SK-N-SH (cell line): ENCODE measurements around the gene TTC38. TPM values are rescaled to one million over a fixed set of nuclear protein-coding genes. Genes with fewer than 3 reads are reported as not detected.

Experiments
- CTCF ChIA-PET: fragments of 300-600, 350-600 bp; formaldehyde crosslinking; extraction: SDS; loops from one replicate; lab custom pipeline; 2021; lab: Yijun Ruan, JAX
- POLR2A ChIA-PET: fragments of 350-600 bp; sonication (Branson Sonifier 250); formaldehyde crosslinking; extraction: SDS; loops from one replicate; lab custom pipeline; 2020; ENCODE audit warnings: antibody characterized with exemption, inconsistent platforms; lab: Yijun Ruan, JAX
- DNase-seq: peaks from one replicate; pipeline ENCODE4 v3.0.0; 2012
- H2AFZ ChIP-seq: fragments of 200-600 bp; sonication (generic); 2 replicates; pipeline ENCODE4 v1.8.1; 2016; ENCODE audit warnings: antibody characterized with exemption, mild to moderate bottlenecking, low read depth
- H3F3A ChIP-seq: fragments of 200-600 bp; sonication (generic); replicated peaks from 2 replicates; pipeline ENCODE3; 2016; ENCODE audit warnings: antibody characterized with exemption, mild to moderate bottlenecking; ENCODE audit not compliant: insufficient read depth
- H3K27ac ChIP-seq, 2 experiments: fragments of 200-500 bp in 1 of 2; fragments of 200-600 bp in 1 of 2; sonication (Bioruptor generic) in 1 of 2; sonication (generic), shearing (Covaris generic) in 1 of 2; 2 replicates each; pipeline versions ENCODE4 v1.5.1 to v1.6.1; 2014 to 2016; ENCODE audit warnings: low read depth in 2 of 2, inconsistent platforms in 1 of 2, low read length in 1 of 2, mild to moderate bottlenecking in 1 of 2, mixed read lengths in 1 of 2
- H3K27me3 ChIP-seq: fragments of 200-600 bp; sonication (generic), shearing (Covaris generic); 2 replicates; pipeline ENCODE4 v1.6.1; 2016; ENCODE audit warnings: mixed run types; ENCODE audit not compliant: insufficient read depth
- H3K36me3 ChIP-seq, 2 experiments: fragments of 200-500 bp in 1 of 2; fragments of 200-600 bp in 1 of 2; sonication (Bioruptor generic) in 1 of 2; sonication (generic) in 1 of 2; replicated peaks in 1 of 2; 2 replicates each; pipeline versions ENCODE3 to v1.5.1; 2014 to 2016; ENCODE audit warnings: low read length in 1 of 2, mild to moderate bottlenecking in 1 of 2; ENCODE audit not compliant: insufficient read depth in 2 of 2, control insufficient read depth in 1 of 2
- H3K4me1 ChIP-seq, 2 experiments: fragments of 200-500 bp in 1 of 2; fragments of 200-600 bp in 1 of 2; sonication (Bioruptor generic) in 1 of 2; sonication (generic), shearing (Covaris generic) in 1 of 2; 2 replicates each; pipeline versions ENCODE4 v1.5.1 to v1.6.1; 2014 to 2016; ENCODE audit warnings: low read depth in 1 of 2, low read length in 1 of 2, mixed run types in 1 of 2; ENCODE audit not compliant: insufficient read depth in 2 of 2, control insufficient read depth in 1 of 2
- H3K4me2 ChIP-seq: fragments of 200-600 bp; sonication (generic), shearing (Covaris generic); 2 replicates; pipeline ENCODE4 v1.6.1; 2017; ENCODE audit warnings: mixed run types
- H3K4me3 ChIP-seq, 2 experiments: fragments of 200-500 bp in 1 of 2; fragments of 200-600 bp in 1 of 2; sonication (Bioruptor generic) in 1 of 2; sonication (generic), shearing (Covaris generic) in 1 of 2; 2 replicates each; pipeline versions ENCODE4 v1.5.1 to v1.8.1; 2014 to 2016; ENCODE audit warnings: low read depth in 2 of 2, inconsistent platforms in 1 of 2, low read length in 1 of 2, mild to moderate bottlenecking in 1 of 2, mixed read lengths in 1 of 2, moderate library complexity in 1 of 2
- H3K79me2 ChIP-seq: fragments of 200-600 bp; sonication (generic); 2 replicates; pipeline ENCODE4 v1.8.1; 2017; ENCODE audit warnings: mild to moderate bottlenecking; ENCODE audit not compliant: insufficient read depth
- H3K9ac ChIP-seq: fragments of 200-600 bp; sonication (generic); 2 replicates; pipeline ENCODE4 v1.6.1; 2017; ENCODE audit warnings: mixed run types
- H3K9me2 ChIP-seq: fragments of 200-600 bp; sonication (generic); 2 replicates; pipeline ENCODE4 v1.6.1; 2017; ENCODE audit warnings: mixed run types
- H3K9me3 ChIP-seq: fragments of 200-600 bp; sonication (generic); 2 replicates; pipeline ENCODE4 v1.6.1; 2017; ENCODE audit warnings: mixed run types, mild to moderate bottlenecking, moderate library complexity
- H4K20me1 ChIP-seq: fragments of 200-600 bp; sonication (generic); 2 replicates; pipeline ENCODE4 v1.6.1; 2017; ENCODE audit warnings: mild to moderate bottlenecking, mixed run types; ENCODE audit not compliant: insufficient read depth
- CHD2 ChIP-seq: fragments of 150-350 bp; IDR thresholded peaks from 2 replicates; pipeline ENCODE4 v1.6.1; 2018; ENCODE audit warnings: low read length; ENCODE audit not compliant: partially characterized antibody
- EP300 ChIP-seq, 2 experiments: IDR thresholded peaks; 2 replicates each; pipeline versions ENCODE4 v1.4.0 to v1.6.1; 2012; ENCODE audit warnings: borderline replicate concordance in 1 of 2, low read depth in 1 of 2, low read length in 1 of 2
- FOXJ3 ChIP-seq: sonication (generic); formaldehyde crosslinking; IDR thresholded peaks from 2 replicates; pipeline ENCODE4 v1.5.1; 2020; ENCODE audit warnings: mild to moderate bottlenecking, missing genetic modification reagents
- GATA2 ChIP-seq: sonication (generic); formaldehyde crosslinking; IDR thresholded peaks from 2 replicates; pipeline ENCODE4 v1.5.0; 2020; ENCODE audit warnings: mild to moderate bottlenecking, missing genetic modification reagents
- NRF1 ChIP-seq: IDR thresholded peaks from 2 replicates; pipeline ENCODE4 v1.6.1; 2012; ENCODE audit warnings: low read depth, mild to moderate bottlenecking, low read length
- POLR2AphosphoS5 ChIP-seq: IDR thresholded peaks from 2 replicates; pipeline ENCODE4 v1.6.1; 2012; ENCODE audit warnings: low read depth, low read length
- RAD21 ChIP-seq: IDR thresholded peaks from 2 replicates; pipeline ENCODE4 v1.6.1; 2012; ENCODE audit warnings: mild to moderate bottlenecking, low read length
- TCF12 ChIP-seq: IDR thresholded peaks from 2 replicates; pipeline ENCODE4 v1.4.0; 2012
- ZBTB33 ChIP-seq: IDR thresholded peaks from 2 replicates; pipeline ENCODE4 v1.4.0; 2012; ENCODE audit warnings: low read depth, borderline replicate concordance
- WGBS: methylation state at CpG from one replicate; pipeline ENCODE4 v1.1.6; 2017; ENCODE audit warnings: low lambda C conversion rate; 5-methylcytosine and 5-hydroxymethylcytosine counted together
- polyA plus RNA-seq, 3 experiments: library from polyadenylated mRNA; depleted of rRNA; stranded (reverse); fragments of >200 nt; gene quantifications; 2 replicates each; pipeline ENCODE4 v1.2.3, GENCODE V29; 2012
- TF ChIP-seq, protein P1 (sequence below): IDR thresholded peaks from 2 replicates; pipeline ENCODE4; 2012

TTC38 gene
- polyA plus RNA-seq, 1 of the 3 experiments (the other 2 are of a cell fraction), result 24.0 TPM

DNA sequence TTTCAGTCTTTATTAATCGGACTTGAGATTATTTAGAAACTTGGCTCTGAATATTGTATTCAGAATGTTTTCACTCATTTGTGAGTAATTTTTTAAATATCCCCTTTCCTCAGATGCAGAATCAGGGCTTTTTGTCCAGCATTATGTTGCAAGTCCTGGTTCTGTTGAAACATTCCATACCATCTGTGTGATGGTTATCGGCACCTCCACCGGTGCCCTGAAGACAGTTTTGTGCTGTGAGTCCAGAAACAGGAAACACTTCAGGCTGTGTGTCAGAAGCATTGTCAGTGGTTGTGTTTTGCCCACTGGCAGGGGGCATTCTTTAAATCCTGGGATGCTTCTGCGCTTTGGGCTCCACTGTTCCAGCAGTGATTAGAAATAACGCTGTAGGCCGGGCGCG, 38.1 kb upstream of the TTC38 start:
- Histone ChIP-seq H3K4me2 (no peak overlapping the region), H3K79me2 (no peaks in the 10 kb centered on the region), H2AFZ (no peak overlapping the region)
- POLR2A ChIA-PET, result interaction anchor here (0.9 kb wide), 1 partner anchor 11 kb away, joined by 3 read pairs; no protein-coding TSS in a partner anchor
- TF ChIP-seq FOXJ3 (CRISPR knock-in tag) (peak; percentile 56), NRF1 (no peak), POLR2AphosphoS5 (no peak), ZBTB33 (no peak), EP300 (IDR thresholded peaks at IDR 0.05; ENCODE audit: borderline replicate concordance in 1 of 2, low read depth in 1 of 2, low read length in 1 of 2) (peak in 1 of 2 experiments; percentile 85; a peak in 2 of 4 replicates), RAD21 (peak; percentile 22; the same call in 1 of the 2 replicates), CHD2 (peak; percentile 60), TCF12 (peak; percentile 48; the same call in 1 of the 2 replicates), GATA2 (CRISPR knock-in tag) (peak; percentile 82)
- TF ChIP-seq, all 33 proteins: peak for 6
- H3K27me3 ChIP-seq, result no peaks in the 10 kb centered on the region
- 78% methylated on average over 8 of the region's 8 CpGs for WGBS
- H3K9me2 ChIP-seq, result no peaks in the 10 kb centered on the region
- peak; percentile 67 for DNase-seq
- no peaks in the 10 kb centered on the region for H3F3A ChIP-seq
- peak overlapping the region in 1 of 2 experiments; percentile 16; a peak in 2 of 4 replicates for H3K27ac ChIP-seq
- H3K36me3 ChIP-seq, result no peaks in the 10 kb centered on the region
- no peak overlapping the region for H3K9ac ChIP-seq
- peaks cover 10 to 13% of the 10 kb centered on the region in 2 experiments; a peak in 2 of 4 replicates for H3K4me1 ChIP-seq
- H3K4me3 ChIP-seq, result no peak overlapping the region
- CTCF ChIA-PET, result no interaction called here
- no peaks in the 10 kb centered on the region for H4K20me1 ChIP-seq
- H3K9me3 ChIP-seq, result no peaks in the 10 kb centered on the region

GRCh38 chr22:46230262-46230901, 37.4 kb upstream of the TTC38 start:
- no peak for DNase-seq
- Histone ChIP-seq H3K4me1 (peaks cover 10 to 13% of the 10 kb centered on the region in 2 experiments; a peak in 2 of 4 replicates), H2AFZ (no peak overlapping the region), H3F3A (no peaks in the 10 kb centered on the region), H4K20me1 (no peaks in the 10 kb centered on the region), H3K9ac (no peak overlapping the region), H3K4me3 (no peak overlapping the region), H3K4me2 (no peak overlapping the region), H3K9me2 (no peaks in the 10 kb centered on the region), H3K36me3 (peaks cover 0 to 1% of the 10 kb centered on the region in 2 experiments), H3K27ac (peak overlapping the region in 1 of 2 experiments; percentile 54; a peak in 2 of 4 replicates), H3K9me3 (no peaks in the 10 kb centered on the region), H3K79me2 (no peaks in the 10 kb centered on the region), H3K27me3 (no peaks in the 10 kb centered on the region)
- ChIA-PET POLR2A (no interaction called here), CTCF (no interaction called here)
- 90% methylated on average over 13 of the region's 13 CpGs for WGBS
- TF ChIP-seq, protein P1, sequence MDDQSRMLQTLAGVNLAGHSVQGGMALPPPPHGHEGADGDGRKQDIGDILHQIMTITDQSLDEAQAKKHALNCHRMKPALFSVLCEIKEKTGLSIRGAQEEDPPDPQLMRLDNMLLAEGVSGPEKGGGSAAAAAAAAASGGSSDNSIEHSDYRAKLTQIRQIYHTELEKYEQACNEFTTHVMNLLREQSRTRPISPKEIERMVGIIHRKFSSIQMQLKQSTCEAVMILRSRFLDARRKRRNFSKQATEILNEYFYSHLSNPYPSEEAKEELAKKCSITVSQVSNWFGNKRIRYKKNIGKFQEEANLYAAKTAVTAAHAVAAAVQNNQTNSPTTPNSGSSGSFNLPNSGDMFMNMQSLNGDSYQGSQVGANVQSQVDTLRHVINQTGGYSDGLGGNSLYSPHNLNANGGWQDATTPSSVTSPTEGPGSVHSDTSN, result no peak
- TF ChIP-seq POLR2AphosphoS5 (no peak), NRF1 (no peak)
